OCI-LY1 (cell line): Measurements from ENCODE around the gene QRFP.
"Not testable (repeated sequence)": the region's sequence is repeated elsewhere in the genome, so short reads cannot be mapped to it uniquely, and the experiment has no call there.

Experiments
- H2AFZ ChIP-seq: fragments of 200-600 bp; sonication (generic), shearing (Covaris generic); 2 replicates; pipeline ENCODE4 v1.6.0; 2014; ENCODE audit warnings: antibody characterized with exemption, mild to moderate bottlenecking, low read length
- H3F3A ChIP-seq: fragments of 200-600 bp; sonication (generic), shearing (Covaris generic); 2 replicates; pipeline ENCODE4 v1.6.0; 2014; ENCODE audit warnings: mild to moderate bottlenecking, antibody characterized with exemption, low read length, moderate library complexity; ENCODE audit not compliant: insufficient read depth
- H3K27ac ChIP-seq: fragments of 200-600 bp; sonication (generic); 2 replicates; pipeline ENCODE4 v1.5.1; 2014; ENCODE audit warnings: low read length, mixed run types, mild to moderate bottlenecking, low read depth; ENCODE audit not compliant: poor library complexity, severe bottlenecking
- H3K27me3 ChIP-seq: fragments of 200-600 bp; sonication (generic); 2 replicates; pipeline ENCODE4 v1.6.0; 2014; ENCODE audit warnings: antibody characterized with exemption, mild to moderate bottlenecking, low read length, moderate library complexity; ENCODE audit not compliant: insufficient read depth
- H3K36me3 ChIP-seq: fragments of 200-600 bp; sonication (generic); 2 replicates; pipeline ENCODE4 v1.6.1; 2014; ENCODE audit warnings: mild to moderate bottlenecking, antibody characterized with exemption, low read length, moderate library complexity, mixed read lengths; ENCODE audit not compliant: insufficient read depth
- H3K4me1 ChIP-seq: fragments of 200-600 bp; sonication (generic); 2 replicates; pipeline ENCODE4 v1.5.1; 2014; ENCODE audit warnings: mild to moderate bottlenecking, low read length, moderate library complexity; ENCODE audit not compliant: insufficient read depth, severe bottlenecking
- H3K4me2 ChIP-seq: fragments of 200-600 bp; sonication (generic), shearing (Covaris generic); 2 replicates; pipeline ENCODE4 v1.6.1; 2014; ENCODE audit warnings: low read length
- H3K4me3 ChIP-seq: fragments of 200-600 bp; sonication (generic); 2 replicates; pipeline ENCODE4 v1.5.1; 2014; ENCODE audit warnings: low read length, low read depth, mild to moderate bottlenecking, mixed read lengths; ENCODE audit not compliant: poor library complexity, severe bottlenecking
- H3K79me2 ChIP-seq: fragments of 200-600 bp; shearing (Covaris generic); 2 replicates; pipeline ENCODE4 v1.6.1; 2016; ENCODE audit warnings: mixed run types, low read length, mixed read lengths; ENCODE audit not compliant: insufficient read depth
- H3K9ac ChIP-seq: fragments of 200-600 bp; sonication (generic), shearing (Covaris generic); 2 replicates; pipeline ENCODE4 v1.6.1; 2014; ENCODE audit warnings: mild to moderate bottlenecking, low read length, mixed read lengths
- H3K9me2 ChIP-seq: fragments of 200-600 bp; sonication (generic), shearing (Covaris generic); 2 replicates; pipeline ENCODE4 v1.6.1; 2014; ENCODE audit warnings: low read depth, mild to moderate bottlenecking, low read length, mixed read lengths
- H3K9me3 ChIP-seq: fragments of 200-600 bp; shearing (Covaris generic); 2 replicates; pipeline ENCODE4 v1.6.1; 2014; ENCODE audit warnings: low read length, mixed read lengths
- H4K20me1 ChIP-seq: fragments of 200-600 bp; sonication (generic), shearing (Covaris generic); 2 replicates; pipeline ENCODE4 v1.6.0; 2016; ENCODE audit warnings: mild to moderate bottlenecking, low read length; ENCODE audit not compliant: insufficient read depth
- EZH2 ChIP-seq: fragments of 200-600 bp; sonication (generic), shearing (Covaris generic); IDR thresholded peaks from 2 replicates; pipeline ENCODE4 v1.8.0; 2017; ENCODE audit warnings: borderline replicate concordance, mixed run types, mild to moderate bottlenecking, antibody characterized with exemption, low read length, moderate library complexity, mixed read lengths
- TF ChIP-seq, protein P1 (sequence below): fragments of 200-600 bp; sonication (generic), shearing (Covaris generic); IDR thresholded peaks from 2 replicates; pipeline ENCODE4 v1.5.1; 2017; ENCODE audit warnings: mild to moderate bottlenecking, antibody characterized with exemption, low read length, moderate library complexity, mixed read lengths

Gene QRFP

GRCh38 chr9:130913599-130914416 is 17.2 kb upstream of the QRFP start:
- Histone ChIP-seq H4K20me1 (no peaks in the 10 kb centered on the region), H3K27ac (no peak overlapping the region), H3K9me2 (no peaks in the 10 kb centered on the region), H3K4me3 (no peak overlapping the region), H3K9ac (no peak overlapping the region), H2AFZ (no peak overlapping the region), H3K4me2 (no peak overlapping the region), H3K27me3 (peaks cover 4% of the 10 kb centered on the region; the same call in 1 of the 2 replicates), H3K79me2 (no peaks in the 10 kb centered on the region), H3F3A (no peaks in the 10 kb centered on the region), H3K9me3 (no peaks in the 10 kb centered on the region), H3K36me3 (no peaks in the 10 kb centered on the region), H3K4me1 (no peaks in the 10 kb centered on the region)
- TF ChIP-seq, protein P1, sequence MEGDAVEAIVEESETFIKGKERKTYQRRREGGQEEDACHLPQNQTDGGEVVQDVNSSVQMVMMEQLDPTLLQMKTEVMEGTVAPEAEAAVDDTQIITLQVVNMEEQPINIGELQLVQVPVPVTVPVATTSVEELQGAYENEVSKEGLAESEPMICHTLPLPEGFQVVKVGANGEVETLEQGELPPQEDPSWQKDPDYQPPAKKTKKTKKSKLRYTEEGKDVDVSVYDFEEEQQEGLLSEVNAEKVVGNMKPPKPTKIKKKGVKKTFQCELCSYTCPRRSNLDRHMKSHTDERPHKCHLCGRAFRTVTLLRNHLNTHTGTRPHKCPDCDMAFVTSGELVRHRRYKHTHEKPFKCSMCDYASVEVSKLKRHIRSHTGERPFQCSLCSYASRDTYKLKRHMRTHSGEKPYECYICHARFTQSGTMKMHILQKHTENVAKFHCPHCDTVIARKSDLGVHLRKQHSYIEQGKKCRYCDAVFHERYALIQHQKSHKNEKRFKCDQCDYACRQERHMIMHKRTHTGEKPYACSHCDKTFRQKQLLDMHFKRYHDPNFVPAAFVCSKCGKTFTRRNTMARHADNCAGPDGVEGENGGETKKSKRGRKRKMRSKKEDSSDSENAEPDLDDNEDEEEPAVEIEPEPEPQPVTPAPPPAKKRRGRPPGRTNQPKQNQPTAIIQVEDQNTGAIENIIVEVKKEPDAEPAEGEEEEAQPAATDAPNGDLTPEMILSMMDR: no peak
- TF ChIP-seq EZH2: no peak

DNA sequence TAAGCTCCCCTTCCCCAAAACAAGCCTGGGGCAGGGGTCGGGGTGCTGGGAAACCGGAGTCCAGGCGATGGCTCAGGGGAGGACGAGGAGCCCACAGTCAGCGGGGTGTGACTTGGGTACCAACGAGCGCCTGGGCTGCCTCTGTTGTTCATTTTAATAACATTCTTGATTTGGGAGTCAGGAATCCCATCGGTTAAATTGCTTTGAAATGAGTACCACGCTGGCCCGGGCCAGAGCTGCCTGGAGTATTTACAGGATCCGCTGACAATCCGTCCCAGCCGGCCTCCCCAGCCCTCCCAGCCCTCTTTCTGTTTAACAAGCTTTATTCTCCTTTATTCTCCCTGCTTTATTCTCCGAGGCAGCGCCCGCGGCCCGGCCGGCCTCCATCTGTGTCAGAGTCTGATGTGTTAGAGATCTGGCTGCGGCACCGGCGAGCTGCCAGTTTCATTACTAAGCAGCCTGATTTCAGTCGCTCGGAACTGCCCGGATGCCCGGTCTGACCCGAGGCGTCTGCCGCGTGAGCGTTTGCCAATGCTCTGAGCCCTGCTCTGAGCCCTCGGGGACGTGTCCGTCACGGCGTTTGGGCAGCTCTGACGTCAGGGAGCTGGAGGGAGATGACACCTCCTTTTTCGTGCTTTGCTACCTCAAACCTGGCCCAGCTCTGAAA is 16.5 kb upstream of the QRFP start:
- TF ChIP-seq EZH2: no peak
- TF ChIP-seq, protein P1: no peak
- H3K9me2 ChIP-seq: no peaks in the 10 kb centered on the region
- H3K27me3 ChIP-seq: peaks cover 4% of the 10 kb centered on the region; the same call in 1 of the 2 replicates
- no peaks in the 10 kb centered on the region for H3K79me2 ChIP-seq
- H2AFZ ChIP-seq: no peak overlapping the region
- no peaks in the 10 kb centered on the region for H3F3A ChIP-seq
- H3K36me3 ChIP-seq: no peaks in the 10 kb centered on the region
- no peak overlapping the region for H3K27ac ChIP-seq
- no peak overlapping the region for H3K4me3 ChIP-seq
- no peaks in the 10 kb centered on the region for H4K20me1 ChIP-seq
- no peak overlapping the region for H3K9ac ChIP-seq
- no peaks in the 10 kb centered on the region for H3K4me1 ChIP-seq
- no peaks in the 10 kb centered on the region for H3K9me3 ChIP-seq
- no peak overlapping the region for H3K4me2 ChIP-seq

DNA sequence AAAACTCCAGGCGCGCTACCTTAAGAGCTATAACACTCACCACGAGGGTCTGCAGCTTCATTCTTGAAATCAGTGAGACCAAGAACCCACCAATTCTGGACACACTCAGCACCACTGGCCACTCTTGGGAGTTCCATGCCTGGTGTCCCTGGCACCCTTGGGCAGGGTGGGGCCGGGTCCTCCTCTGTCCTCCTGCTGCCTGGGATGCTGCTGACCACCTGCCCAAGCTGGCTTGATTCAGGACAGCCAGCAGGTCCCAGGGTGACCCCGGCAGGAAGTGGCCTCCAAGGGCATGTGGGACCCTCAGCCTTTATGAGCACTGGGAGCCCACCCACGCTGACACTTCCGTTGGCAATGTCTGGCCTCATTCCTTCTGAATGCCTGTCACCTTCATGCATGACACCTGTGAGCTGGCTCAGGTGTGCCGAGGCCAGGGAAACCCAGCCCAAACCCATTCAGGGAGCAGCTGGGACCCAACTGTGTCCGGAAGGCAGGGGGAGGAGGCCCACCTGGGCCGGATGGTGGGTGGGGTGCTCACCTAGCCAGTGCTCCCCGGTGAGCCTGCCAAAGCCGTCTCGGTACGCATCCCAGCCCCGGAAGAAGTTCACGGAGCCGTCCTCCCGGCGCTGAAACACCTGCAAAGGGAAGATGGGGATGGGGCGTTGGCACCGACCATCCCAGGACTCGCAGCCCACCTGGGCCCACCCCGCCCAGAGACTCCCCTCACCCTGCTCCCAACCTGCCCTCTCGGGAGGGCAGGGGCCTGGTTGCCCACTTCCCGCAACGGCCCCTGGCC is 14.8 kb upstream of the QRFP start:
- Histone ChIP-seq H3K79me2 (no peaks in the 10 kb centered on the region), H3K27me3 (peaks cover 4% of the 10 kb centered on the region; the same call in 1 of the 2 replicates), H3K4me1 (no peaks in the 10 kb centered on the region), H3K4me2 (no peak overlapping the region), H3K9ac (no peak overlapping the region), H2AFZ (no peak overlapping the region), H3K36me3 (no peaks in the 10 kb centered on the region), H3K9me2 (no peaks in the 10 kb centered on the region), H3K27ac (no peak overlapping the region), H3K4me3 (no peak overlapping the region), H3K9me3 (no peaks in the 10 kb centered on the region), H4K20me1 (no peaks in the 10 kb centered on the region), H3F3A (no peaks in the 10 kb centered on the region)
- TF ChIP-seq, protein P1: no peak
- no peak for TF ChIP-seq EZH2

- H3K79me2 ChIP-seq, H2AFZ ChIP-seq, H3K27ac ChIP-seq, H3K4me1 ChIP-seq, H4K20me1 ChIP-seq, H3F3A ChIP-seq, H3K9me3 ChIP-seq, H3K4me2 ChIP-seq, H3K9ac ChIP-seq, H3K27me3 ChIP-seq, H3K9me2 ChIP-seq, H3K4me3 ChIP-seq, H3K36me3 ChIP-seq: not testable (repeated sequence)
Observed at GRCh38 chr9:130910670-130911069, 14.1 kb upstream of the QRFP start.

DNA sequence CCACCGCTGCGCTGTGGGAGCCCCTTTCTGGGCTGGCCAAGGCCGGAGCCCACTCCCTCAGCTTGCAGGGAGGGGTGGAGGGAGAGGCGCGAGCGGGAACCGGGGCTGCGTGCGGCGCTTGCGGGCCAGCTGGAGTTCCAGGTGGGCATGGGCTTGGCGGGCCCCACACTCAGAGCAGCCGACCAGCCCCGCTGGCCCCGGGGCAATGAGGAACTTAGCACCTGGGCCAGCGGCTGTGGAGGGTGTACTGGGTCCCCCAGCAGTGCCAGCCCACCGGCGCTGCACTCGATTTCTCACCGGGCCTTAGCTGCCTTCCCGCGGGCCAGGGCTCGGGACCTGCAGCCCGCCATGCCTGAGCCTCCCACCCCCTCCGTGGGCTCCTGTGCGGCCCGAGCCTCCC is 13.4 kb upstream of the QRFP start:
- not testable (repeated sequence) for H4K20me1 ChIP-seq, H3K9me2 ChIP-seq, H3K27ac ChIP-seq, H3F3A ChIP-seq, H2AFZ ChIP-seq, H3K79me2 ChIP-seq, H3K4me1 ChIP-seq, H3K27me3 ChIP-seq, H3K4me3 ChIP-seq, H3K9me3 ChIP-seq, H3K4me2 ChIP-seq, H3K36me3 ChIP-seq, H3K9ac ChIP-seq
